Chondrocyte (in vitro differentiated cells): ENCODE results near the gene RNASEH2C. TPM values are rescaled to one million over a fixed set of nuclear protein-coding genes. Genes with fewer than 3 reads are reported as not detected.
"Not testable (repeated sequence)": the region's sequence is repeated elsewhere in the genome, so short reads cannot be mapped to it uniquely, and the experiment has no call there.

ENCODE experiments used
- DNase-seq: peaks from one replicate; pipeline ENCODE4 v3.0.0; 2021; ENCODE audit warnings: mixed read lengths, low spot score
- H3K27ac Mint-ChIP-seq: one replicate; pipeline ENCODE4 v1.8.0; 2021; ENCODE audit warnings: mild to moderate bottlenecking, moderate library complexity, mixed read lengths; ENCODE audit not compliant: unreplicated experiment
- H3K27me3 Mint-ChIP-seq: 2 replicates; pipeline ENCODE4 v1.8.0; 2021; ENCODE audit warnings: low read depth, mixed read lengths
- H3K36me3 Mint-ChIP-seq: 2 replicates; pipeline ENCODE4 v1.8.0; 2021; ENCODE audit warnings: low read depth, mixed read lengths
- H3K4me1 Mint-ChIP-seq: 2 replicates; pipeline ENCODE4 v1.8.0; 2021; ENCODE audit warnings: low read depth, mild to moderate bottlenecking, mixed read lengths
- H3K4me3 Mint-ChIP-seq: one replicate; pipeline ENCODE4 v1.8.0; 2021; ENCODE audit warnings: mild to moderate bottlenecking, moderate library complexity, mixed read lengths; ENCODE audit not compliant: unreplicated experiment
- H3K9me3 Mint-ChIP-seq: 2 replicates; pipeline ENCODE4 v1.8.0; 2021; ENCODE audit warnings: low read depth, mixed read lengths
- CTCF ChIP-seq: fragments of 200-600 bp; sonication (generic); IDR thresholded peaks from 2 replicates; pipeline ENCODE4 v1.5.0; 2021; ENCODE audit warnings: antibody characterized with exemption, mild to moderate bottlenecking, moderate library complexity
- total RNA-seq: library from RNA; stranded (reverse); gene quantifications from 3 replicates; pipeline ENCODE4 v1.2.1, GENCODE V29; 2021

RNASEH2C gene
- total RNA-seq, 1 donor from 2014 or later: 42.7 TPM

GRCh38 chr11:65698205-65698604 lies 22.4 kb downstream of the RNASEH2C start:
- H3K9me3 Mint-ChIP-seq: no peaks in the 10 kb centered on the region
- H3K27me3 Mint-ChIP-seq: peaks cover 32% of the 10 kb centered on the region
- H3K36me3 Mint-ChIP-seq: peaks cover 2% of the 10 kb centered on the region
- H3K4me3 Mint-ChIP-seq: no peak overlapping the region
- H3K4me1 Mint-ChIP-seq: no peaks in the 10 kb centered on the region
- DNase-seq: no peak
- no peak for TF ChIP-seq CTCF
- no peak overlapping the region for H3K27ac Mint-ChIP-seq

GRCh38 chr11:65696802-65697552 lies 23.6 kb downstream of the RNASEH2C start:
- H3K27me3 Mint-ChIP-seq: peaks cover 25% of the 10 kb centered on the region
- H3K4me1 Mint-ChIP-seq: no peaks in the 10 kb centered on the region
- H3K4me3 Mint-ChIP-seq: no peak overlapping the region
- H3K36me3 Mint-ChIP-seq: peaks cover 2% of the 10 kb centered on the region
- TF ChIP-seq CTCF: no peak
- DNase-seq: no peak
- H3K27ac Mint-ChIP-seq: no peak overlapping the region
- H3K9me3 Mint-ChIP-seq: no peaks in the 10 kb centered on the region

- no peak for DNase-seq
- Mint-ChIP-seq H3K4me3 (no peak overlapping the region), H3K36me3 (peaks cover 2% of the 10 kb centered on the region)
Observed at GRCh38 chr11:65695459-65696241, 24.9 kb downstream of the RNASEH2C start.

GRCh38 chr11:65692367-65692766 lies 28.2 kb downstream of the RNASEH2C start:
- Mint-ChIP-seq H3K9me3 (no peaks in the 10 kb centered on the region), H3K4me1 (no peaks in the 10 kb centered on the region), H3K27ac (no peak overlapping the region), H3K27me3 (no peaks in the 10 kb centered on the region), H3K4me3 (no peak overlapping the region), H3K36me3 (no peaks in the 10 kb centered on the region)
- DNase-seq: no peak
- TF ChIP-seq CTCF: no peak

More at GRCh38 chr11:65695459-65696241, 24.9 kb downstream of the RNASEH2C start:
- TF ChIP-seq CTCF: no peak
- H3K27me3 Mint-ChIP-seq: peaks cover 20% of the 10 kb centered on the region
- H3K4me1 Mint-ChIP-seq: no peaks in the 10 kb centered on the region
- no peak overlapping the region for H3K27ac Mint-ChIP-seq
- H3K9me3 Mint-ChIP-seq: no peaks in the 10 kb centered on the region

GRCh38 chr11:65691847-65692246 lies 28.8 kb downstream of the RNASEH2C start:
- not testable (repeated sequence) for H3K27me3 Mint-ChIP-seq, H3K4me1 Mint-ChIP-seq, H3K4me3 Mint-ChIP-seq, H3K36me3 Mint-ChIP-seq, DNase-seq, H3K9me3 Mint-ChIP-seq, H3K27ac Mint-ChIP-seq
